DOHH2 (cell line): ENCODE results near the gene PEX6.

ENCODE experiments used
- EZH2phosphoT487 ChIP-seq: fragments of 200-600 bp; sonication (generic); IDR thresholded peaks from 2 replicates; pipeline ENCODE4 v1.6.1; 2017; ENCODE audit warnings: borderline replicate concordance, mild to moderate bottlenecking, antibody characterized with exemption, low read length, moderate library complexity, mixed read lengths
- TF ChIP-seq, protein P1 (sequence below): fragments of 200-600 bp; sonication (generic); IDR thresholded peaks from one replicate; pipeline ENCODE4 v1.5.1; 2014; ENCODE audit warnings: antibody characterized with exemption, mild to moderate bottlenecking, low read depth, low read length; ENCODE audit not compliant: poor library complexity, severe bottlenecking

DNA sequence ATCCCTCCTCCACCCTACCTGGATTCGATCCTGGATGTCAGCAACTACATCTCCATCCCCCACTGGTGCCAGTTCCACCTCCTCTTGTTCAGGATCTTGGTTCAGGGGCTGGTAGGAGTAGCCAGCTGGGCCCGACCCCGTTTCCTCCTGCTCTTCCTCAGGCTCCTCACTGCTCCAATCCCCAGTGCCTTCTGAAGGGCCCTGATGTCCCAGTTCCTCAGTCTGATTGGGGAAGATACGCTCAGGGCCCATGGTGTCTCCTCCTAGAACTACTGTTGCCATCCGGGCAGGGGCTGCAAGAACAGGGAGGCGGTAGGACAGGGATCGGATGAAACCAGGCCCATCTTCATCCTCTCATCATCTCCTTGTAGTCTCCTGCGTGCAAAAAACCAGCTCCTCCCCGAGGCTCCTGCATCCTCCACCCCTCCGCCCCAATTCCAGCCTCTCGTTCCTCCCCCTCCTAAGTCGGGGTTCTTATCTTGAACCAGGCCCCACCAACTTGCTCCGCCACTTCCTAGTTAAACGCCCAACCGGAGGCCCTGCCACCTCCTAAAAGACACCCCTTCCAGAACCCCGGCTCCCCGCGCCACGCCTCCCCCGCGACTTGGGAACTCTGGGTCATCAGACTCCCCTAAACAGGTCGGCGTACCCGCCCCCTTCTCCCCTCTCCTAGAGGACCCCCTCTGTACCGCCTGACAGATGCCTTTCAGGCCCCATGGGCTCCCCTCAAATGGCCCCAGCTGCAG is 34.3 kb upstream of the PEX6 start:
- TF ChIP-seq, protein P1, sequence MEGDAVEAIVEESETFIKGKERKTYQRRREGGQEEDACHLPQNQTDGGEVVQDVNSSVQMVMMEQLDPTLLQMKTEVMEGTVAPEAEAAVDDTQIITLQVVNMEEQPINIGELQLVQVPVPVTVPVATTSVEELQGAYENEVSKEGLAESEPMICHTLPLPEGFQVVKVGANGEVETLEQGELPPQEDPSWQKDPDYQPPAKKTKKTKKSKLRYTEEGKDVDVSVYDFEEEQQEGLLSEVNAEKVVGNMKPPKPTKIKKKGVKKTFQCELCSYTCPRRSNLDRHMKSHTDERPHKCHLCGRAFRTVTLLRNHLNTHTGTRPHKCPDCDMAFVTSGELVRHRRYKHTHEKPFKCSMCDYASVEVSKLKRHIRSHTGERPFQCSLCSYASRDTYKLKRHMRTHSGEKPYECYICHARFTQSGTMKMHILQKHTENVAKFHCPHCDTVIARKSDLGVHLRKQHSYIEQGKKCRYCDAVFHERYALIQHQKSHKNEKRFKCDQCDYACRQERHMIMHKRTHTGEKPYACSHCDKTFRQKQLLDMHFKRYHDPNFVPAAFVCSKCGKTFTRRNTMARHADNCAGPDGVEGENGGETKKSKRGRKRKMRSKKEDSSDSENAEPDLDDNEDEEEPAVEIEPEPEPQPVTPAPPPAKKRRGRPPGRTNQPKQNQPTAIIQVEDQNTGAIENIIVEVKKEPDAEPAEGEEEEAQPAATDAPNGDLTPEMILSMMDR: no peak
- no peak for TF ChIP-seq EZH2phosphoT487
